Measurements from ENCODE around the gene GALNT16.
"Not testable (repeated sequence)": the region's sequence is repeated elsewhere in the genome, so short reads cannot be mapped to it uniquely, and the experiment has no call there.

GALNT16 gene

DNA sequence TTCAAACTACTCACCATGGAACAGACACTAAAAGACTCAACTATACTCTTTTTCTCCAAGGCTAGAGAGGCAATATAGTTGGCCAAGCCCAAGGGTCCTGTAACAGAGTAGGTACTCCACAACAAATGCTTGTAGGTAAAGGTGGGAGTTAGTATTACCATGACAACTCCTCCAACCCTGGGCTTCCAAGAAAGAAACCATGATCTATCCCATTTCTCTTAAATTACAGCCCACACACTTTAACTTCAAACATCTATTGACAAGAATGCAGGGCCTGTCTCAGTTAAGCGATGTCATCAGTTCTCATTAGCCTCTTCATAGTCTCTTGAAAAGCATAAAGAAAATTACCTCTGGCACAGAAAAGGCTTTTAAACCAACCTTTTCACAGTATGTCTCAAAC, 113.1 kb downstream of the GALNT16 start:
- no peak for DNase-seq

DNA sequence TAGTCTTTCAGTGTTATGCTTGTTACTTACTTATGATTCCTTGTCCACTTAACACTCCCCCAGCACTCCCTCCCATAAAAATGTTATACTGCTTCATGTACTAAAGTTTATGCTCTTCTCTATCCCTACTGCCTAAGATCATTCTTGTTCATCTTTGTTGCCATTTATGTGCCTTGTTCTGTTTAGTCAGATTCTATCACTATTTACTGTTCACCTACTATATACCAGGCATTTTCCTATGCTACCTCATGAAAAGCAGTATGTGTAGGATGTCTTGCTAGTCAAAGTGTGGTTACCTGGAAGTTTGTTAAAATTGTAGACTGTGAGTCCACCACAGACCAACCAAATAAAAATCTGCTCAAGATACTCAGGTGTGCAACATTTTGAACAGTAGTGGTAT, 114.3 kb downstream of the GALNT16 start:
- no peak for DNase-seq

DNA sequence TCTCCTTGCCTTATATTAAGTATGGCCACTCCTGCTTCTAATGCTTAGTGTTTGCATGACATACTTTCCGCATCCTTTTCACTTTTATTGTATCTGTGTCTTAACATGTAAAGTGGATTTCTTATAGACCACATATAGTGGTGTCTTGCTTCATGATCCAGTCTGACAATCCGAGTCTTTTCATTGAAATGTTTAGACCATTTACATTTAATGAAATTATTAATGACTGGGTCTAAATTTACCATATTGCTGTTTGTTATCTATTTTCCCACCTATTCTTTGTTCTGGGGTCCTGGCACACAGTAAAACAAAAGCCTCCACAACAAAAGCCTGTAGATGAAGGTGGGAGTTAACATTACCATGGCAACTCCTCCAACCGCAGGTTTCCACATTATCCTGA, 115.2 kb downstream of the GALNT16 start:
- no peak for DNase-seq

DNA sequence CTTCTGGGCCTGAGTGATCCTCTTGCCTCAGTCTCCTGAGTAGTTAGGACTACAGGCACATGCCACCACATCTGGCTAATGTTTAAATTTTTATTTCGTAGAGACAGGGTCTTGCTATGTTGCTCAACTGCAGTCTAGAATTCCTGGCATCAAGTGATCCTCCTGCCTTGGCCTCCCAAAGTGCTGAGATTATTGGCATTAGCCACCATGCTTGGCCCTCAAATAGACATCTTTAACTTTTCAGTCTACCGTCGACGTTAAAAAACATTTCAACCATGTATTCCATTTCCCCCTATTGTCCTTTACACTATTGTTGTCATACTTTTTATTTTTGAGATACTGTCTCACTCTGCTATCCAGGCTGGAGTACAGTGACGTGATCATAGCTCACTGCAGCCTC, 115.8 kb downstream of the GALNT16 start:
- no peak for DNase-seq

DNA sequence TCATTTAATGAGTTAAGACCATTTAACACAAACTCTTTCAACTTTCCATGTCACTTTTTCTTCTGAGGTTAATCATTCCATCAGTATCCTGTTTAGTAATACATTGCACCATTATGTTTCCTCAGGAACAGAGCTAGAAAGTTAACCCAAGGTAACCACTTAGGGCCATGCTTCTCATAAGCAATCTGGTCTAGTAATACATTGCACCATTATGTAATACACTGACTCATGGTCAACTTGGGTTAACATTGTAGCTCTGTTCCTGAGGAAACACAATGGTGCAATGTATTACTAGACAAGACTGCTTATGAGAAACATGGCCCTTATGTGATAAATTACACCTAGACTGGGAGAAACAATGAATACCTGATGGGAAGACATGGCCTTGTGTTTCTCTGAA, 116.5 kb downstream of the GALNT16 start:
- DNase-seq, result no peak

DNA sequence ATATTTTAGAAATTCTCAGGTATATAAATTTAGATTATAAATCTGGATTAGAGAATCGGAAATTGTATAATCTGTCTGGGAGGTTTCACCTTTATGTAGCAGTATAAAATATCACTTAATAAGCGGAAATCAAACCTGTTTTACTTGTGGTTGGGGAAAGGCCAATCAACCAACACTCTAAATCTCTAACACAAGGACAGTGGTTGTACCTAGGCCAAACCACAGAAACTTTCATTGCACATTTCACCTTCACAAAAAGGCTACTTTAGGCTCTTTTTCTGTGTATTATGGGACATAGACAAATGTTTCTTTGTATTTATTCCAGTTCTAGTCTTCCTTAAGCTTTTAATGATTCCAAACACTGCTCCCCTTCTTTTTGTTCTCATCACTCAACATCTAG, 118.3 kb downstream of the GALNT16 start:
- DNase-seq, result no peak

DNA sequence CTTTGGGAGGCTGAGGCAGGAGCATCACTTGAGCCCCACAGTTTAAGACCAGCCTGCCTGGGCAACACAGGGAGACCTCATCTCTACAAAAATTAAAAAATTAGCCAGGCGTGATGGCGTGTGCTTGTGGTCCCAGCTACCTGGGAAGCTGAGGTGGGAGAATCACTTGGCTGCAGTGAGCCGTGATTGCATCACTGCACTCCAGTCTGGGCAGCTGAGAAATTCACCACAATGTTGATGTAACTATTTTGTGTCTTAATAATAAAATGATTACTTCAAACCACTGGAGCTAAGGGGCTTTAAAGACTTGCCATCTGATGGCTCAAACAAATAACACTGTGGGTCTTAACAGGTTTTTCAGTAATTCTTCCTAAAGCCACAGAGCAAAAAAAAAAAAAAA, 127.4 kb downstream of the GALNT16 start:
- DNase-seq, result no peak

DNA sequence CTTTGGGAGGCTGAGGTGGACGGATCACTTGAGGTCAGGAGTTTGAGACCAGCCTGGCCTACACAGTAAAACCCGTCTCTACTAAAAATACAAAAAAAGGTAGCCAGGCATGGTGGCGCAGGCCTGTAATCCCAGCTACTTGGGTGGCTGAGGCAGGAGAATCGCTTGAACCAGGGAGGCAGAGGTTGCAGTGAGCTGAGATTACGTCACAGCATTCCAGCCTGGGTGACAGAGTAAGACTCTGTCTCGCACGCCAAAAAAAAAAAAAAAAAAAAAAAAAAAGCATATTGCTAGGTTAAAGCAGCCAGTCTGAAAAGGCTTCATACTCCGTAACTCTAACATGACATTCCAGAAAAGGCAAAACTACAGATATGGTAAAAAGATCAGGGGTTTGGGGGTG, 131.4 kb downstream of the GALNT16 start:
- not testable (repeated sequence) for DNase-seq

DNA sequence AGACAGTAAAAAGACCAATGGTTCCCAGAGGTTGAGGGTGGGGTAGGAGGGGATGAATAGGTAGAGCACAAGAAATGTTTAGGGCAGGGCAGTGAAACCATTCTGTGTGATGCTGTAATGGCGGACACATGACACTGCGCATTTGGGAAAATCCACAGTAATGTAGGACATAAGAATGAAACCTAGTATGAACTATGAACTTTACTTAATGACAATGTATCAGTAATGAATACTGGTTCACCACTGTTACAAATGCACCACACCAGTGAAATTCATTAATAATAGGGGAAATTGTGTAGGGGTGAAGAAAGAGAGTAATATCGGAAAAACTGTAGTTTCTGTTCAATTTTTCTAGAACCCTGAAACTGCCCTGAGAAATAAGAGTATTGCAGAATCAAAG, 132.5 kb downstream of the GALNT16 start:
- no peak for DNase-seq

DNA sequence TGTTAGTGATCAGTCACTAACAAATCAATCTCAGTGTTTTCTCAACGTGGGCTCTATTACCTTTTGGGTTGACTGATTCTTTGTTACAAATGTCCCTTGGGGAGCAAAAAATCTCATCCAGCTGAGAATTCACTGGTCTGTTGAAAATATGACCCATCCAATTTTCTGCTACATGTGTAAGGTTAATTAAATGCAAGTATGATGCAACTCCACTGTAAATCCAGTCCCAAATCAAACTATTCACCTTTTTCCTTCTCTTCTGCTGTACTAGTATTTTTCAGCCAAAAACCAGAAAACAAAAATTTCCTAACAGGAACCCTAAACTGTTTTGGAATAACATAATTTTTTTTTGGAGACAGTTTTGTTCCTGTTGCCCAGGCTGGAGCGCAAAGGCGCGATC, 136.0 kb downstream of the GALNT16 start:
- no peak for DNase-seq

DNA sequence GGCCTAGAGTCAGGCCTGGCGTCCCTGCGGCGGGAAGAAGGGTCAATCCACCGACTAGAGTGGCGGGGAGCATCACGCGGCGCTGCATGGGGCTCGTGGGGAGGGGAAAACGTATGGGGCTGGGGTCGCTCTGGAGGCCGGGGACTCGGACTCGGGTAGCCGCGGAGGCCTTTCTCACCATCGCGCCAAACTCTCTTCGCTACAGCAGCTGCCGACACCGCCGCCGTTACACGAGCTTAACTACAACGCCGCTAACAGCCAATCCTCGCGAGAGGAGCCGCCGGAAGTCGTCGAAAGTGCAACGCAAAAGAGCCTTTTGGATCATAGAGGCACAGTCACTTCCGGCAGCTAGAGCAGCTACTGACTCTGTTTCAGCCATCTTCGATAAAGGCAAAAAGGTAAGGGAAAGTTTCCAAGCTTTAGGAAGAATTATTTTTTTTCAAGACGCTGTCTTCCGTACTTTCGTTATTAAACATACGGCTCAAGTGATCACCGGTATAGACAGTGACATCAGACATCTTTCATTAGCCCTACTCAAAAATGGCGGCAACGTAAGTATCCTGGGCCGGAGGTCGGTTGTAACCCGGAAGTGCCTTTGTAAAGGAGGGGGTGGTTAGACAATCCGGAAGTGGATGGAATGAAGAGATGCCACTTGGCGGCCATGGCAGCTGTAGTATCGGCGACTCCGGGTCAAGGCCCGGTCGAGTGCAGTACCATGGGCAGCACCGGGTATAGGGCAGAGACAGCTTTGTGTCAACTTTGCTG, 138.3 kb downstream of the GALNT16 start, which contains the start of the genes ERH and SLC39A9:
Gene ERH, minus strand, starts transcription at position 247 of the 765 bp plus-strand sequence. Its CDS starts 66 bp downstream, at position 181.
Gene SLC39A9, plus strand, starts transcription at position 640 of the 765 bp plus-strand sequence. CDS start 678 bp downstream, outside the sequence.
- peak; percentile 94 for DNase-seq

DNA sequence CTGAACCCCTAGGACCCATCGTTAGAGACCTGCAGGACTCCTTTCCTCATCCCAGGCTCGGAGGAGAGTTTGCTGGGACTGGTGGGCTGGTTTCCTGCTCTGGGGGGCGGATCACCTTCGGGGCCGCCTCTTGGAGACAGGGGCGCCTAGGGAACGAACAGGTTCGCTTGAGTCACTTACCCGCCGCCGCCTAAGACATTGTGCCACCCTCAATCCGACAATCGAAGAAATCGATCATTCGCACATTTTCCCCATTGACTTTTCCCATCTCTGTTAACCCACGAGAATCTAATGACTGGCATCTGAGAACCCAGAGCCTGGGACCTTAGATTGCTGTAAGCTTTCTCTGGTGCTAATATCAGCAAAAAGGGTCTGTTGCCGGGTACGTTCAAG, 138.9 kb downstream of the GALNT16 start:
- no peak for DNase-seq

DNA sequence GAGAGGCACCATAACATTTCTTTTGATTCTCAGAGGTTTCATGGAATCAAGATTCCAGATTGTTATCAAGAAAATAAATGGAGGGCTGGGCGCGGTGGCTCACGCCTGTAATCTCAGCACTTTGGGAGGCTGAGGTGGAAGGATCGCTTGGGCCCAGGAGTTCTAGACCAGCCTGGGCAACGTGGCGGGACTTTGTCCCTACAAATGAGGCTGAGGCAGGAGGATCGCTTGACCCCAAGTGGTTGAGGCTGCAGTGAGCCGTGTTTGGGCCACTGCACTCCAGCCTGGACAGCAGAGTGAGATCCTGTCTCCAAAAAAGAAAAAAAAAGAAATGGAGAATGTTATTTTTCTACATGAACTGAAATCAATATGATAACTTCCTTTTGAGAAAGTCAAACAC, 139.8 kb downstream of the GALNT16 start:
- DNase-seq, result no peak

DNA sequence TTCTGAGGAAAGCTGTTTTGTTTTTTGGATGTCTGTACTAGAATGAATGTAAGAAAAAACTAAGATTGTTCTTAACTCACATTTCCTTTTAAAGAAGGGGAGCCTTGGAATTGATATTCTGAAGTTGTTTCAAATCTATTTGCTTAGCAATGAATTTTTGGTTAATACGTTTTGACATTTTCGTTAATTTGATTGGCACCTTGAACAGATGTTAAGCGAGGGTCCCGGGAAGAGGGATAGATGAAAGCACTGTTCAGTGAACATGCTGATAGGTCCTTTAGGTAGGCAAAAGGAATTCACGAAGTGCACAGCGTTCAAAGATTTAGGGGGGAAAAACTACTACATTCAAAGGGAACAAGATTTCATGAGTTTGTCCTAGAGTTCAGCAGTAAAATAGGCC, 140.2 kb downstream of the GALNT16 start:
- no peak for DNase-seq

DNA sequence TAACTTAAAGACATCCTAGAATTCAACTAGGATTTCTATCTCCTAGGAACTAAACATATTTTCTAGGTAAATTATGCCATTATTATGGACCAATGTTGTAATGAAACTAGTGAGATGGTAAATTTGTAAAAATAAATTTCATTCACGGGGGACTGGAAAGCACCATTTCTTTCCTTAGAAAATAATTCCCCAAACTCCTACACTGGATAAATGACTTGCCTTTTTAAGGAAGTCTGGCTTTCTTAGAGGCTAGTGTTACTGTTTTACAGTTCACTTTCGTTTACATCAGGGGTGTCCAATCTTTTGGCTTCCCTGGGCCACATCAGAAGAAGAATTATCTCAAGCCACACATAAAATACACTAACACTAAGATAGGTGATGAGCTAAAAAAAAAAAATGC, 141.9 kb downstream of the GALNT16 start:
- no peak for DNase-seq

DNA sequence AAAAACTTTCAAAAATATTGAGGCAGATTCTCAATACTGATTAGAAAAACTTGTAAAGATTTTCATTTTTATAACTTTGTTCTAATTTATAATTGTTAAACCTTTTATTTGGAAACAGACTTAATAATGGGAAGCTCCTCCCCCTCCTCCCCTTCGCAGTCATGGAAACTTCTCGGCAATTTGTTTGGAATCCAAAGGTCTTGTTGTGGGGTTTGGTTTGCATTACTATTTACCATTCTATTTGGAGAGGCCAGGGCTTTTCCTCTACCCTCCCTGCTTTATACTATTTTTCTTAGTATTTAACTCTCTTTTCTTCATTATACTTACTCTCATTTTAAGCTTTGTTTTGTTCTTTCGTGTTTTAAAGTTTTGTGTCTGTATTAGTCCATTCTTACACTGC, 144.5 kb downstream of the GALNT16 start:
- DNase-seq, result no peak

DNA sequence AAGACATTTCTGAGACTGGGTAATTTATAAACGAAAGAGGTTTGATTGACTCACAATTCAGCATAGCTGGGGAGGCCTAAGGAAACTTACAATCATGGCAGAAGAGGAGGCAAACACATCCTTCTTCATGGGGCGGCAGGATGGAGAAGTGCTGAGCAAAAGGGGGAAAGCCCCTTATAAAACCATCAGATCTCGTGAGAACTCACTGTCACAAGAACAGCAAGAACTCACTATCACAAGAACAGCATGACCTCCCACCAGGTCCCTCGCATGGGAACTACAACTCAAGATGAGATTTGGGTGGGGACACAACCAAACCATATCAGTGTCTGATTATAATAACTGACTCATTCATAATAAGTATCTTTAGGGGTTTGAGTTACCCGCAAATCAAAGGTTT, 144.9 kb downstream of the GALNT16 start:
- DNase-seq, result no peak

DNA sequence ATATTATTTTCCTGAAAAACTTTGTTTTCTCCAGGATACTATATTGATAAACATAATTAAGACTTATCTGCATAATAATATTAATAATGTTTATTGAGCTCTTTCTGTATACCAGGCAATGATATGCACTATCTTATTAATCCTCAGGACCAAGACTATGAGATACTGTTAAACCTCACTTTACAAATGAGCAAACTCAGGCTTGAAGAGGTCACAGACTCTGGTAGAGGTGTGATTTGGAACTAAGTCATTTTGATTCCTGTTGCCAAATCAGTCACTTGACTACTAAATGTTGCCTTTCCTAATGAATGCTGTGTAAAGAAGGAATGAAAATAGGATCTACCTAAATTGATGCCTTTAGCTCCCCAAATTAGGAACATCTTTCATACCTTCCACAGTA, 145.8 kb downstream of the GALNT16 start:
- no peak for DNase-seq

Data from CD4-positive, alpha-beta T cell treated with Interleukin-17A for 4 hours (primary cell).